ENCODE data around the gene DHX30.

DHX30 gene

DNA sequence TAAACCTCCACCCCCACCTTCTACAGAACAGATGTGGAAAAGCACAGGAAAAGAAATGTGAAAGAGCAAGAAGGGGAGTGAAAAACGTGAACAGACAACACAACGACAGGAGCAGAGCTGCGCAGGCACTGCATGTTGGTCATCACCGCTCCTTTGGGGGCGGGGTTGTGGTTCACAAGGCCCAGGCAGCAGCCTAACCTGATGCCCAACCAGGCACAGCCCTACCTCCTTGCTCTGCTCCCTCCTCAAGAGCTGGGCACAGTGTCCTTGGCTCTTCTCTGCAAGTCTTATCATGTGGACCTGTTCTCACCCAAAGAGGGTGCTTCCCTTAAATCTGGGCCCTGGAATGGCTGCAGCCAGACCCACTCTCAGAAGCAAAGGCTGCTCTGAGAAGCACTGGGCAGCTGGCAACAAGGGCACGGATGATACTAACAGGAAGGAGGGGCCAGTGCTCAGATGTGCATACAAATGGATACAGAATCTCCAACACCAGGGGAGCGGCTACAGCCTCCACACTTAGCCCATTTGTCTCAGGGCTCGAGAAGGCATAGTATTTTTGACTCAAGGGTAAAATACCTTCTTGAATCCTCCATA lies 64.6 kb downstream of the DHX30 start:
- H3K4me3 ChIP-seq (ENCODE audit: low read depth in 1 of 2, low read length in 1 of 2): no peak overlapping the region
- H3K36me3 ChIP-seq: peaks cover 74% of the 10 kb centered on the region
- H3K27me3 ChIP-seq: no peaks in the 10 kb centered on the region
- no peak for TF ChIP-seq CTCF (IDR thresholded peaks at IDR 0.05)
- no peaks in the 10 kb centered on the region for H3K4me1 ChIP-seq (ENCODE audit: control insufficient read depth in 1 of 2, insufficient read depth in 1 of 2, low read depth in 1 of 2, low read length in 1 of 2)
- H3K27ac ChIP-seq: no peak overlapping the region
- H3K9me3 ChIP-seq: no peaks in the 10 kb centered on the region

DNA sequence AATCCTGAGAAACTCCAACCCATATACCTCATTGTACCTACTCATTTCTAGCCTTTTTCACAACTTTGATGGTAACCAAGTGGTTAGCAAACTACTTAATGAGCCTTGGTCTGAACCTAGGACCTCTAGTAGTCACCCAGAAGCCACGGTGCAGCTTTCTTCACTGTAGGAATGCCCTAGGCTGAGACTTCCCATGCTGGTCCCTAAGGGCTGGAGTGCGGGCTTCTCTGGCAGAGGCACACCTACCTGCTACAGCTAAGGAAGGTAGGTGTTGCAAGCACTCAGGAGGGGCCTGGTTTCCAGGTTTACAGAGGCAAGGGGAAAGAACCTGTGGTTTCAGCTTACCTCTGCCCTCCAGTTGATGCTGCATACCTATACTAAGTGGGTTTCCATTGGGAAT lies 65.4 kb downstream of the DHX30 start:
- Histone ChIP-seq H3K36me3 (peaks cover 78% of the 10 kb centered on the region), H3K4me3 (ENCODE audit: low read depth in 1 of 2, low read length in 1 of 2) (no peak overlapping the region), H3K9me3 (no peaks in the 10 kb centered on the region), H3K4me1 (ENCODE audit: control insufficient read depth in 1 of 2, insufficient read depth in 1 of 2, low read depth in 1 of 2, low read length in 1 of 2) (no peaks in the 10 kb centered on the region), H3K27me3 (no peaks in the 10 kb centered on the region), H3K27ac (no peak overlapping the region)
- no peak for TF ChIP-seq CTCF (IDR thresholded peaks at IDR 0.05)

- Histone ChIP-seq H3K27ac (no peak overlapping the region), H3K36me3 (peaks cover 70% of the 10 kb centered on the region), H3K4me1 (ENCODE audit: control insufficient read depth in 1 of 2, insufficient read depth in 1 of 2, low read depth in 1 of 2, low read length in 1 of 2) (no peaks in the 10 kb centered on the region), H3K9me3 (no peaks in the 10 kb centered on the region), H3K27me3 (no peaks in the 10 kb centered on the region), H3K4me3 (ENCODE audit: low read depth in 1 of 2, low read length in 1 of 2) (no peak overlapping the region)
- TF ChIP-seq CTCF (IDR thresholded peaks at IDR 0.05): no peak
Measured at GRCh38 chr3:47870156-47870555, 67.2 kb downstream of the DHX30 start.

- H3K4me3 ChIP-seq (ENCODE audit: low read depth in 1 of 2, low read length in 1 of 2): no peak overlapping the region
- H3K36me3 ChIP-seq: peaks cover 69% of the 10 kb centered on the region
- TF ChIP-seq CTCF (IDR thresholded peaks at IDR 0.05): no peak
Measured at GRCh38 chr3:47870702-47871260, 67.8 kb downstream of the DHX30 start.

GRCh38 chr3:47871389-47871788 lies 68.5 kb downstream of the DHX30 start:
- Histone ChIP-seq H3K27ac (no peak overlapping the region), H3K36me3 (peaks cover 65% of the 10 kb centered on the region)

More at GRCh38 chr3:47870702-47871260, 67.8 kb downstream of the DHX30 start:
- Histone ChIP-seq H3K27me3 (no peaks in the 10 kb centered on the region), H3K4me1 (ENCODE audit: control insufficient read depth in 1 of 2, insufficient read depth in 1 of 2, low read depth in 1 of 2, low read length in 1 of 2) (no peaks in the 10 kb centered on the region), H3K9me3 (no peaks in the 10 kb centered on the region), H3K27ac (no peak overlapping the region)

More at GRCh38 chr3:47871389-47871788, 68.5 kb downstream of the DHX30 start:
- Histone ChIP-seq H3K4me3 (ENCODE audit: low read depth in 1 of 2, low read length in 1 of 2) (no peak overlapping the region), H3K9me3 (no peaks in the 10 kb centered on the region), H3K27me3 (no peaks in the 10 kb centered on the region), H3K4me1 (ENCODE audit: control insufficient read depth in 1 of 2, insufficient read depth in 1 of 2, low read depth in 1 of 2, low read length in 1 of 2) (no peaks in the 10 kb centered on the region)
- no peak for TF ChIP-seq CTCF (IDR thresholded peaks at IDR 0.05)
